ENCODE results near the gene WWOX. TPM values are rescaled to one million over a fixed set of nuclear protein-coding genes. Genes with fewer than 3 reads are reported as not detected.

WWOX gene
- total RNA-seq, 1 experiment from 2014 or later, result 79.9 TPM

- intact Hi-C loops (cut with micrococcal nuclease; ENCODE audit: unreplicated experiment), result no loop called here
- Histone ChIP-seq H3K4me3 (ENCODE audit: low read depth, low read length, poor library complexity, severe bottlenecking) (no peak overlapping the region), H3K27me3 (replicated peaks; ENCODE audit: insufficient read depth, low read depth, low read length, poor library complexity) (no peaks in the 10 kb centered on the region), H3K9me3 (ENCODE audit: low read depth, low read length, poor library complexity, severe bottlenecking) (peaks cover 3% of the 10 kb centered on the region), H3K27ac (ENCODE audit: low read depth, low read length, poor library complexity, severe bottlenecking) (no peak overlapping the region), H3K36me3 (ENCODE audit: insufficient read depth, low read length, poor library complexity, severe bottlenecking) (no peaks in the 10 kb centered on the region), H3K4me1 (ENCODE audit: insufficient read depth, low read length, poor library complexity, severe bottlenecking) (no peaks in the 10 kb centered on the region)
- POLR2A ChIA-PET (ENCODE audit: low non-redundant PET), result no interaction called here
- CTCF ChIA-PET, result no interaction called here
- TF ChIP-seq EZH2 (IDR thresholded peaks at IDR 0.05; ENCODE audit: borderline replicate concordance, low read depth, low read length, poor library complexity, severe bottlenecking), result no peak
- TF ChIP-seq CTCF (conservative IDR thresholded peaks at IDR 0.05; ENCODE audit: low read depth, low read length), result no peak
- no peak for DNase-seq (ENCODE audit: low spot score)
- no TSS peak for BruUV-seq (replicated peaks)
Measured at GRCh38 chr16:78189121-78189520, 89.7 kb downstream of the WWOX start.

DNA sequence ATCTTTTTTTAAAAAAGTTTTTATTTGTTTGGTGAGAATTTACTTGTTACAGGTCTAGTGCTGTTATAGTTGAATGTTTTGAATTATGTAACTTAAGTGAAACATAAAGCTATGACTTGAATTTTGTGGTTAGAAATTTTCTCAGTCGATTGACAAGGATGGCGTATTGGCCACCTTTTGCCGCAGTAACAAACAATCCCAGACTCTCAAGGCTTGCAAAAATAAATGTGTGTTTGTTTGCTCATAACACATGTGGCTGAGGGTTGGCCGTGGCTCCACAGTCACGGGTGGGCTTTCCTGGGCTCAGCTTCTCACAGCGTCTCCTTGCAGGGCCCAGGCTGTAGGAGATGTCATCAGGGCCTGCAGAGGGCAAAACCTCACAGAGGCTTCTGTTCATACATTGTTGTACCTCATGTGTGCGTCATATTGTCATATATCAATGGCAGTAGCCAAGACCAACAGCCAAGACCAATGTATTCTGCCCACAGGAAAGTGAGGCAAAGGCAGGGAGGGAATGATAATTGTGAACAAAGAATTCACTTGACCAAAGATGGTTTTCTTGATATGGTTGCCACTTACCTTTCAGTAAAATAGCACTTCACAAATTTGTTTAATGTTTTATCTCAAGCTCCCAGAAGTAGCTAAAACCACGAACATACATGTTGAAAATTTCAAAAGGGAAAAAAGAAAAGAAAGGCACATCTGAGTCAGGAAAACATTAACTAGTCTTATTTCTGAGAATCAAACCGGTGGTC, 93.5 kb downstream of the WWOX start:
- TF ChIP-seq EZH2 (IDR thresholded peaks at IDR 0.05; ENCODE audit: borderline replicate concordance, low read depth, low read length, poor library complexity, severe bottlenecking) (no peak), CTCF (conservative IDR thresholded peaks at IDR 0.05; ENCODE audit: low read depth, low read length) (no peak)
- Histone ChIP-seq H3K9me3 (ENCODE audit: low read depth, low read length, poor library complexity, severe bottlenecking) (peaks cover 3% of the 10 kb centered on the region), H3K4me1 (ENCODE audit: insufficient read depth, low read length, poor library complexity, severe bottlenecking) (peaks cover 5% of the 10 kb centered on the region), H3K27ac (ENCODE audit: low read depth, low read length, poor library complexity, severe bottlenecking) (no peak overlapping the region), H3K36me3 (ENCODE audit: insufficient read depth, low read length, poor library complexity, severe bottlenecking) (no peaks in the 10 kb centered on the region), H3K4me3 (ENCODE audit: low read depth, low read length, poor library complexity, severe bottlenecking) (no peak overlapping the region), H3K27me3 (replicated peaks; ENCODE audit: insufficient read depth, low read depth, low read length, poor library complexity) (no peaks in the 10 kb centered on the region)
- CTCF ChIA-PET, result no interaction called here
- DNase-seq (ENCODE audit: low spot score), result no peak
- intact Hi-C loops (cut with micrococcal nuclease; ENCODE audit: unreplicated experiment), result no loop called here
- no TSS peak for BruUV-seq (replicated peaks)
- POLR2A ChIA-PET (ENCODE audit: low non-redundant PET), result no interaction called here

- H3K27ac ChIP-seq (ENCODE audit: low read depth, low read length, poor library complexity, severe bottlenecking), result no peak overlapping the region
- H3K4me3 ChIP-seq (ENCODE audit: low read depth, low read length, poor library complexity, severe bottlenecking), result no peak overlapping the region
- no TSS peak for BruUV-seq (replicated peaks)
- no peak for TF ChIP-seq EZH2 (IDR thresholded peaks at IDR 0.05; ENCODE audit: borderline replicate concordance, low read depth, low read length, poor library complexity, severe bottlenecking)
- no peak for TF ChIP-seq CTCF (conservative IDR thresholded peaks at IDR 0.05; ENCODE audit: low read depth, low read length)
- CTCF ChIA-PET, result no interaction called here
- peaks cover 3% of the 10 kb centered on the region for H3K9me3 ChIP-seq (ENCODE audit: low read depth, low read length, poor library complexity, severe bottlenecking)
- no peaks in the 10 kb centered on the region for H3K36me3 ChIP-seq (ENCODE audit: insufficient read depth, low read length, poor library complexity, severe bottlenecking)
- intact Hi-C loops (cut with micrococcal nuclease; ENCODE audit: unreplicated experiment), result no loop called here
- POLR2A ChIA-PET (ENCODE audit: low non-redundant PET), result no interaction called here
- H3K4me1 ChIP-seq (ENCODE audit: insufficient read depth, low read length, poor library complexity, severe bottlenecking), result peaks cover 5% of the 10 kb centered on the region
- no peaks in the 10 kb centered on the region for H3K27me3 ChIP-seq (replicated peaks; ENCODE audit: insufficient read depth, low read depth, low read length, poor library complexity)
- no peak for DNase-seq (ENCODE audit: low spot score)
Measured at GRCh38 chr16:78194948-78195347, 95.5 kb downstream of the WWOX start.

All from A673 (cell line).